VCaP (cell line): Measurements from ENCODE around the gene PLET1.

Experiments used
- H3K27ac ChIP-seq: fragments of 450-650 bp; 2 replicates; pipeline ENCODE4 v1.5.1; 2017
- TF ChIP-seq, protein P1 (sequence below): fragments of 450-650 bp; conservative IDR thresholded peaks from 2 replicates; pipeline ENCODE4 v1.5.1; 2017; ENCODE audit warnings: mild to moderate bottlenecking, moderate library complexity

The PLET1 gene

DNA sequence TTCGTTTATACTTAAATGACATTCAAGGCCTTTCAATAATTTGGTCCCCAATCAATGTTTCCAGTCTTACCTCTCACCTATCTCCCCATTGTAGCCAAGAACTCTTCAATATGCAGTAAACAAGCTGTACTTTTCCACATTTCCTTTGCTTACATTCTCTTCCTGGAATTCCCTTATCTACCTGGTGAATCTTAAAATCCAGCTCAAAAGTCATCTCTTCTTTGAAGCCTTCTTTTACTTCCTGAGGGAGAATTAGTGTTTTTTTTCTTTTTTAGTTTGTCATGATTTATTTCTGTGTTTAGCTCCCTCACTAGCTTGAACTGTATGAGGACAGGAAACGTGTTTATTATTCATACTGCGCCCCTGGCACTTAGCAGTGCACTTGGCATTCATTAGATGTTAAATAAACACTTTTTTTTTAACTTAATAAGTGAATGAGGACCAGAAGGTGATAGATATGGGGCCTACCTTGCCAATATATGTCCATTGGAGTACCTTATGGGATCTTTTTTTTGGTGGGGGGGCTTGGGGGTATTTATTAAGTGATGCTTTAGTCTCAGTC, 39.3 kb downstream of the PLET1 start:
- H3K27ac ChIP-seq = peak overlapping the region; percentile 56
- TF ChIP-seq, protein P1, sequence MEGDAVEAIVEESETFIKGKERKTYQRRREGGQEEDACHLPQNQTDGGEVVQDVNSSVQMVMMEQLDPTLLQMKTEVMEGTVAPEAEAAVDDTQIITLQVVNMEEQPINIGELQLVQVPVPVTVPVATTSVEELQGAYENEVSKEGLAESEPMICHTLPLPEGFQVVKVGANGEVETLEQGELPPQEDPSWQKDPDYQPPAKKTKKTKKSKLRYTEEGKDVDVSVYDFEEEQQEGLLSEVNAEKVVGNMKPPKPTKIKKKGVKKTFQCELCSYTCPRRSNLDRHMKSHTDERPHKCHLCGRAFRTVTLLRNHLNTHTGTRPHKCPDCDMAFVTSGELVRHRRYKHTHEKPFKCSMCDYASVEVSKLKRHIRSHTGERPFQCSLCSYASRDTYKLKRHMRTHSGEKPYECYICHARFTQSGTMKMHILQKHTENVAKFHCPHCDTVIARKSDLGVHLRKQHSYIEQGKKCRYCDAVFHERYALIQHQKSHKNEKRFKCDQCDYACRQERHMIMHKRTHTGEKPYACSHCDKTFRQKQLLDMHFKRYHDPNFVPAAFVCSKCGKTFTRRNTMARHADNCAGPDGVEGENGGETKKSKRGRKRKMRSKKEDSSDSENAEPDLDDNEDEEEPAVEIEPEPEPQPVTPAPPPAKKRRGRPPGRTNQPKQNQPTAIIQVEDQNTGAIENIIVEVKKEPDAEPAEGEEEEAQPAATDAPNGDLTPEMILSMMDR = no peak

DNA sequence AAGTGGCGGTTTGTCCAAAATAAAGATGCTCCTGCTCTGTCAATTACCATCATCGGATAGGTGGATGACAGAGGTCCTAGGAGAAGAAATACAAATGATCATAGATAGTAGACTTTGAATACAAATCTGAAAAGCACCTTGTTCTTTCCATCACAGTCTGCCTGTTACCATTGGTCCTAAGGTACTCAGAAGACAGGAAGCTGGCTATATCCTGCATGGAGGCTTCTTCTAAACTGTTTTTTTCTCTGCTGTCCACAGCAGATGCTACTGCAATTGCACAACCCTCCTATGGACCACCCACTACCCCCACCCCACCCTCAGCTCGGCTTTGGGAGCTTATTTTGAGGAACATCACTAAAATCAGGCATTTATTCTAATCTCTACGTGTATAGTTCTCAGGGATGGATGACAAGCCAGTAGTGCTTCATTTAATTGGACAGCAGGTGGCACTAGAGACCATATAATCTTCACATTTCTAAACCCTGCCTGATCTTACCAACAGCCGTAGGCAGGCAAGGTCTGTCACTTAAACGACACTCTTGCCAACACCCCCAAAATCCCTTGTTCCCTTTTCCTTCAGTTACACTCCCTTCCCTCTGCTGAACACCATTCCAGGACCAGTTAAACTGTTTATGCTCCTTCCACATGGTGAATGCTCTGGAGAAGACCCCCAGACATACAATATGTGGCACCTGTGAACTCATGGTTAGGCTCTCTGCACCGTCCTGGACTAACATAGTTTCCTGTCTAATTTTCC, 41.0 kb downstream of the PLET1 start:
- no peak overlapping the region; the same call in 1 of the 2 replicates for H3K27ac ChIP-seq
- TF ChIP-seq, protein P1 = peak; percentile 84

DNA sequence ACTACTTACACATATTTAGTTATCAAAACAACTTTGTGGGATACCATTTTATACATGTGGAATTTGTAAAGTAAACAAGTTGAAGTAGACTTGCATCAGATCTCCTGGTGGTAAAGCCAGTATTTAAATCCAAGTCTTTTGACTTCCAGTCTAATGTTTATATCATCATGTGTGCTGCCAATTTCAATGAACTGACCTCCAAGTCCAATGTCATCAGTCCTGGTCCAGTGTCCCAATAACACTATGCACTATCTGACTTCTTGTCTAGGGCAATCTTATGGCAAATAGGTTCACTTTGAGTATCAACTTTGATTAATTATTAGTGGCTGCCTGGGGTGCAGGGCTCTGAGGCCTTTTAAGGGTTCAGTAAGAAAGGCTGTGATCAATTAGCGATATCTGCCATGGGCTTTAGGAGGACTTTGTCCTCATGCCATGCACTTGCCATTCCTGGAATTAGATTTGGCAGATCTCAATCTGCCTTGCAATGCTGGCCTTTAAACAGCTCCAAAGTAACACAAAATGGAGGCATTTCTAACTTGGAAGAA, 44.0 kb downstream of the PLET1 start:
- H3K27ac ChIP-seq = no peak overlapping the region
- TF ChIP-seq, protein P1 = no peak

DNA sequence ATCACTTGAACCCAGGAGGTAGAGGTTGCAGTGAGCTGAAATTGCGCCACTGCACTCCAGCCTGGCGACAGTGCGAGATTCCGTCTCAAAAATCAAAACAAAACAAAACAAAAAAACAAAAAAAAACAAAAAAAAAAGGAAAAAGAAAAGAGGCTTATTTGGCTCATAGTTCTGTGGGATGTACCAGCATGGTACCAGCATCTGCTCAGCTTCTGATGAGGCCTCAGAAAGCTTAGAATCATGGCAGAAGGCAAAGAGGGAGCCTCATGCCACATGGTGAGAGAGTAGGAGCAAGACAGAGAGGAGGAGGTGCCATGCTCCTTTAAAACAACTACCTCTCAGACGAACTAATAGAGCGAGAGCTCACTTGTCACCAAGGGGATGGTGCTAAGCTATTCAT, 45.0 kb downstream of the PLET1 start:
- no peak overlapping the region for H3K27ac ChIP-seq
- TF ChIP-seq, protein P1 = no peak

DNA sequence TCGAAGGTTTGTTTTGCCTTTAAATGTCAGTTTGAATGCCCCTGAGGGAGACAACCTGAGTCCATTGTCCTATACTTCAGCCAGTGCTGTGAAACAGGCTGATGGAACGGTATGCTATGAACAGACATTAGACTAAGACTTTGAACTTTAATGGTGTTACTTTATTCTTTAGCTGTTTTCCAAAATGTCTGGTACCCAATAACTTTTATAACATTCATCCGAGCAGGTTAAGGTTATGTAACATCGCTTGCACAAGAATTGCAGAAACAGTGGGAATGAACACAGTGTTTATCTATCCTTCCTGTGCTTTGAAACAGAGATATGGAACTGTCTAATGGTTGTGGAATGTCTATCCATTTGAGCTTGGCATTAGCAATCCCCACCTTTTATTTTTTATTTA, 46.9 kb downstream of the PLET1 start:
- TF ChIP-seq, protein P1 = no peak
- no peak overlapping the region for H3K27ac ChIP-seq

DNA sequence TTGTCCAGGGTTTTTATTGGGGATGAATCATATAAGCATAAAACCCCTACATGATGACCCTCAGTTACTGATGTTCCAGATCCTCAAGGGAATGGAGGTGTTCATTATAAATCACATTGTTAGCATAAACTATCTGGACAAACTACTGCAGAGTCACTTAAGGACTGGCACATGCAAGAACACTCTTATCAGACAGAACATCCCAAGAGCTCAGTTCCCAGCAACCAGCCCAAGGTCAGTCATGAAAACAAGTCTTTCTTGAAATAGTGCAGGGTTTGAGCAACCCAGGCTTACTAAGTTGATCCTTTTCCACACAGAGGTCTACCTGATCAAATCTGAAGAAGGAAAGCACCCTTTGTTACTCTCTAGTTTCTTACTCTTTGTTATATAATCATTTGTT, 48.0 kb downstream of the PLET1 start:
- TF ChIP-seq, protein P1 = no peak
- no peak overlapping the region for H3K27ac ChIP-seq

DNA sequence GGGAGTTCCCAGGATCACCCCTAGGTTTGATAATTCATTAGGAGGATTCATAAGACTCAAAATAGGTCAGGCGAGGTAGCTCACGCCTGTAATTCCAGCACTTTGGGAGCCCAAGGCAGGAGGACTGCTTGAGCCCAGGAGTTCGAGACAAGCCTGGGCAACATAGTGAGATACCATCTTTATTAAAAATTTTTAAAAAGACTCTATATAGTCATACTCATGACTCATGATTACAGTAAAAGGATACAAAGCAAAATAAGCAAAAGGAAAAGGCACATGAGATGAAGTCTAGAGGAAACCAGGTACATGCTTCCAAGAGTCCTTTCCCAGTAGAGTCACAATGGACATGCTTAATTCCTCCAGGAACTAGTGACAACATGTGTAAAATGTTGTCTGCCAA, 48.4 kb downstream of the PLET1 start:
- TF ChIP-seq, protein P1 = no peak
- no peak overlapping the region for H3K27ac ChIP-seq
